CD4-positive, alpha-beta T cell treated with Interleukin-4 for 4 hours (primary cell): ENCODE measurements around the gene FCN2.
"Not testable (repeated sequence)": the region's sequence is repeated elsewhere in the genome, so short reads cannot be mapped to it uniquely, and the experiment has no call there.

Experiments
- DNase-seq: peaks from one replicate; pipeline ENCODE4 v3.0.0-alpha.2; 2020

Gene FCN2

DNA sequence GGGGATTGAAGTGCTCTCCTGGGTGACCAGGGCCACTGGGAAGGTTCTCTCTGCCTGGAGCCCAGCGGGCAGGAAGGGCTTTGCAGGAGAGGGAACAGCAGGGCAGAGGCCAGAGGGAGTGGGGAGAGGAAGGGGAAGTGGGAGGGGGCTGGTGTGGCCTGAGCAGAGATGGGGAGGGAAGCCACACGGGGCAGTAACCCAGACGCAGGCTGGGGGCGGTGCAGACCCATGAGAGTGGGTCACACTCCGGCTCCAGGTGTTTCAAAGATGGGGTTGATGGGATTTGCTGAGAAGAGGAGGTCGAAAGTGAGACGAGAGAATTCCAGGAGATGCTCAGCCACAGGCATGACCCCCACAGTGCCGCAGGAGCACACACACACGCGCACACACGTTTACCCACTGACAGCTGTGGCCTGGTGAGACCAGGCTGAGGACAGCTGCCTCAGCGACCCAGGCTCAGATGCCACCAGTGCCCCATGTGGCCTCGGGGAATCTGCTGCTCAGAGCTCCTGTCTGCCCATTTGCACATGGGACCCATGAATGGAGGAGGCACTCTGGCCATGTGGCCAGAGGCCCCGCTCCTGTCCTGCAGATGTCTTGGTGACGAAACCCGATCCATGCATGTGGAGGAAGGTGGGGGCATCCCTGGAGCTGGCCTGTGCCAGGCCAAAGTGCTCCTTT lies 32.7 kb upstream of the FCN2 start:
- no peak for DNase-seq

DNA sequence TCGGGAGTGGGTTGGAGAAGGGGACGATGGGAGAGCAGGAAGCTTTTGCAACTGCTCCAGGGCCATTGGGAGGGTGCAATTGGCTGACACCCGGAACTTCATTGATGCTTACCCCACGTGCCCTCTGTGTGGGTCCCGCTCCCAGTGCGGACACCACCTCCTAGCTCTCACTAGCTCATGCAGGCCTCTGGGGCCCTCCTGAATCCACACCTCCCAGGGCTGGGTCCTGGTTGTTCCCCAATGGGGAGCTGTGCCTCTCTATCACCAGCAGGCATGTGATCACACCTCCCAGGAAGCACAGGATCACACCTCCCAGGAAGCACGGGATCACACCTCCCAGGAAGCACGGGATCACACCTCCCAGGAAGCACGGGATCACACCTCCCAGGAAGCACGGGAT lies 32.1 kb upstream of the FCN2 start:
- DNase-seq = no peak

DNA sequence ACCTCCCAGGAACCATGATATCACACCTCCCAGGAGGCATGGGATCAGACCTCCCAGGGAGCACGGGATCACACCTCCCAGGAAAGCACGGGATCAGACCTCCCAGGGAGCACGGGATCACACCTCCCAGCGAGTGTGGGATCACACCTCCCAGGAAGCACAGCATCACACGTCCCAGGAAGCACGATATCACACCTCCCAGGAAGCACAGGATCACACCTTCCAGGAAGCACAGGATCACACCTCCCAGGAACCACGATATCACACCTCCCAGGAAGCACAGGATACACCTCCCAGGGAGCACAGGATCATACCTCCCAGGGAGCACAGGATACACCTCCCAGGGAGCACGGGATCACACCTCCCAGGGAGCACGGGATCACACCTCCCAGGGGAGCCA lies 30.0 kb upstream of the FCN2 start:
- no peak for DNase-seq

DNA sequence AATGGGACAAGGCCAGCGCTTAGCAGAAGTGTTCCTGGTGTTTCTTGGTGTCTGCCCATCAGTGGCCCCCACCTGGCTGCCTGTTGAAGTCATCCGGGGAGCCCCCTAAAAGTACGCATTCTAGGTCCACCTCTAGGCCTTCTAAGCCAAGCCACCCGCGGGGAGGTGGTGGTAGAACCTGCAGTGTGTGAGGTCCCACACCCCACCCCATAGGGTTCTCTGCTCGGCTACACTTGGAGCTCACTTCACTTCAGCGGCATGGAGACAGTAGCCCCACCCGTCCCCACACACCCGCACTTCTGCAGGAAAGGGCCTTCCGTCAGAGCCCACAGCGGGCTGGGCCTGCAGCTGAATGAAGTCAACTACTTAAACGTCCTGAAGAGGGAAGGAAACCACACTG lies 29.6 kb upstream of the FCN2 start:
- DNase-seq = no peak

DNA sequence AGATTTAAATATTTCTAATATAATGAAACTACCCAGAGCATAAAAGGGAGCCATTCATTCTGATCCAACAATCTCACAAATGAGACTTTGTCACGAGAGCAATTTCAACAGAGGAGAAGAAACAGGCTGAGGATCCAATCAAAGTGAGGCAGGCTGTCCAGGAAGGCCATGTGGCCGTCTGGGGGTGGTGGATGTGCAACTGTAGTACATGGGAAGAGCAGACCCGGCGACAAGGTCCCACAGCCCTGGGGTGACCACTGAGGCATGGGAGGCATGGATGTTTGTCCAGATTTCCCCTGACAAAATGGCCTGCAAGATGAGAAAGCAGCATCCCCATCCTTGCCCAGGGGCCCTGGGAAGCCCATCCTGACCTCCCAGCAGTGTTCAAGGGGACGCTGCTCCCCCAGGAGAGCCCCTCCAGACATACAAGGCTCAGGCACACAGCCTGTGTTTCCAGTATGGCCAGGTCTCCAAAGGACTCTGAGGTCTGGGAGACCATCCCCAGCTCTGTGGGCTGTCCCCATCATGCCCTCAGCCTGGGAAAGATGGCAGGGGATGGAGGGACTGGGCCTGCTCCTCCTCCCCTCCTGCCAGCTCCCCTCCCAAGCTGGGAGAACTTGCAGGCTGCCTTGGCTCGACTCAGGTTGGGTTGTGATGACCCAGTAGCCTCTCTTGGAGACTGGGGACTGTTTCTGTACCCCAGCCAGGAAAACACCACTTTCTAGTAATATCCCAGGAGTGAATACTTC lies 27.5 kb upstream of the FCN2 start:
- no peak for DNase-seq

DNA sequence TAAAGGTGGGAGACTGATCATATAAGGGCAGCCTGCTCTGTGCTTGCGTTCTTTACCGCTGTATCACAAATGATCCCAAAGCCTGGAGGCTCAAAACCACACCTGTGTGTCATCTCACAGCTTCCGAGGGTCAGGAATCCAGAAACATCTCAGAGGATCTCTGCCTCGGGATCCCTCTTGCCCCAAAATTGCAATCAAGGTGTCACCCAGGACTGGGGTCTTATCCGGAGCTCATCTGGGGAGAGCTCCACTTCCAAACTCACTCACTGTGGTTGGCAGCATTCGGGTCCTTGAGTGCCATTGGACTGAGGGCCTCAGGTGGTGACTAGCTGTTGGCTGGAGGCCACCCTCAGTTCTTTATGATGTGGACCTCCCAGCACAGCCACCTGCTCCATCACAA lies 26.7 kb upstream of the FCN2 start:
- DNase-seq = no peak

DNA sequence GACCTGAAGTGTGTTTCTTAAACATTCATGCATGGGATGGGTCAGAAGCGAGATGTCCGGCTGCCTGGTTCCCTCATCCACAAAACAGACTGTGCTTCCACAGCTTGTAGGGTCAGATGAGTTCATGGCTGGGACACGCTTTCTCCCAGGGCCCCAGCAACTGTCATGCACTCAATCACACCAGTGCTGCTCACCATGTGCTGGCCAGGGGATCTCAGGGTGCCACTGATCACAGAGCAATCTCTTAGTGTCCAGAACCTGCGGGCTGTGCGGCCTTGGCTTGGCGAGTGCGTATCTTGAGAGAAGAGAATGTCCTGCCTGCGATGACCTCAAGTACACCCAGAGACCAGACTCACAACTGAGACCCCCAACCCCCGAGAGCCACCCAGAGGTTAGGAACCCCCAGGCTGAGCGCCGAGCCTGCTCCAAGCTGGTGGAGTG lies 26.0 kb upstream of the FCN2 start:
- no peak for DNase-seq

DNA sequence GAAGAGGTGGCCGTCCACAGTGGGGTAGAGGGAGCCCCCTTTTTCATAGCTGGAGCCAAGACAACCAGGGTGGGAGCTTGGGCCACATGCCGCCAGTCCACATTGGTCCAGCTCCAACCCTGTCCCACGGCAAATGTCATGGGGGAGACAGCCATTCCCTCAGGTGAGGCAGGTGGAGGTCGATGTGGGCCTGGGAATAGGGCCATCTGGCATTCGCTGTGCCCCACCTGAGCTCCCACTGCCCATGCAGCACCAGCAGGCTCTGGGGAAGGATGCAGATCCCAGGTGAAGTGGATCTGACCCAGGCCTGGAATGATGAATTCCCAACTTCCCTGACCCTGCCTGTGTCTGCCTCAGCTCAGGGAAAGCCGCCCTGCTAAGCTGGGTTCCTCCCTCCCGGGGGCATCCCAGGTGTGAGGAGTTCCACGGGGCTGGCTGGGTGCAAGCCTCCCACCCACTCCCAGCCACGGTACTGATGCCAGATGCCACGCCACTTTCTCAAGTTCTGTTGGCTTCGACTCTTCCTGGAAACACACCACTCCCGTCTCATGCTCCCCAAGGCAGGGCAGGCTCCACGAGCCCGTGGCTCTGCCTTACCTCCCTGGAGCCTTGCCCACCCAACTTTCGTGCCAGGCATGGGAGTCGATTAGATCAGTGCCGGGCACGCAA lies 25.2 kb upstream of the FCN2 start:
- no peak for DNase-seq

DNA sequence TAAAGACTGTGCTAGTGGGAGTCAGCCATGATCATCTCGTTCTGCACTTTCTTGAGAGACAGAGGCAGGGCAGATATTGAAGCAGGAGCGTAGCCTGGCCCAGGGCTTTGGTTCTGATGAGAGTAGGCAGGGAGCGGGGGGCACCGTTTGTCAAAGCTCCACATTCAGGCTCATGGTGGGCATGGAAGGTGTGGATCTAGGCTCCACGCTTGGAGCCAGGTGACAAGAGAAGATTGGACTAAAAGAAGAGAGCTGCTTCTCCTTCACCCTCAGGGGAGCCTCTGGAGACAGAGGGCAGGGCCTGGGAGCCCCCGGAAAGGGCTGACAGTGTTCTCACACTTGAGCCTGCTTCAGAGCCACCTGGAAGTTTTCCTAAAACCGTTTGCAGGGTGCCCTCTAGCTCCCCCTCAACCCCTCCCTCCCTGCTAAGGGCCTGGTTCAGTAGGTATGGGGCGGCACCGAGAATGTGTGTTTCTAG lies 24.7 kb upstream of the FCN2 start:
- DNase-seq = no peak

DNA sequence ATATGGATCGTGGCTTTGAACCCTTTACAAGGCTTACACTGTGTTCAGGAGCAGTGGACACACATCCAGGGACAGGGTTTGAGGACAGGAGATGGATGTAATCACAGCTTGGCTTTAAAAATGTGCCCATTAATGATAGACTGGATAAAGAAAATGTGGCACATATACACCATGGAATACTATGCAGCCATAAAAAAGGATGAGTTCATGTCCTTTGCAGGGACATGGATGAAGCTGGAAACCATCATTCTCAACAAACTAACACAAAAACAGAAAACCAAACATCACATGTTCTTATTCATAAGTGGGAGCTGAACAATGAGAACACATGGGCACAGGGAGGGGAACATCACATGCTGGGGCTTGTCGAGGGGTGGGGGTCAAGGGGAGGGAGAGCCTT lies 23.2 kb upstream of the FCN2 start:
- DNase-seq = not testable (repeated sequence)

DNA sequence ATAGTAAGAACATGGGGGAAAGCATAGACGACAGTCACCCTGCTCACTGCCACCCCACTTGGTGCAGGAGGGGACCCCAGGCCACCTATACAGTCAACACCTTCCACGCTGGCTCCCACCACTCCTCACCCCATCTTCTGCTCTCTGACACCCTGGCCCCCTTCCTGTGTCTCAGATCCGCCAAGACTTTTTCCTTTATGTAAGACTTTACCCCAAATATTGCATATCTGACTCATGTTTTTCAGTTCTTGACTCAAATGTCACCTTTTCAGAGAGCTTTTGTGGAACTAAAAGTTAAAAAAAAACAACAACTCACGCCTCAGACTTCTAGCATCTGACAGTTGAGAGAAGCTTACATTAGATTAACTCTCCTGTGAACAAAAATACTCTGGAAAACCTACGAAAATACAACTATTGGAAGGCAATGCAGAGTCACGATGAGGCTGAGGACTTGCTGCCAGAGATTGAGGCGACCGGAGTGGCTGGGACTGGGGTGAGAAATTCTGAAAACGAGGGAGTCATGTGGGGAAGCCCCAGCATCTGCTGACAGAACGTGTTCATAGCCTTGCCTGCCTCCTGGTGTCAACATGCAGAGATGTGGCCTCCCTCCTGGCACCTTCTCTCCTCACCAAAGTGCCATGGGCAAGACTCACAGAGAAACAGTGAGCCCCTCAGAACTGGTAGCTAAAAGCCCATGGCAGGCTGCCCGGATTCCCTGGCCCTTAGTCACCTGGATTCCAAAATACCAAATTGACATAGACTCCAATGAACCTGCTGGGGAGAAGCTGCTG lies 22.4 kb upstream of the FCN2 start:
- no peak for DNase-seq

DNA sequence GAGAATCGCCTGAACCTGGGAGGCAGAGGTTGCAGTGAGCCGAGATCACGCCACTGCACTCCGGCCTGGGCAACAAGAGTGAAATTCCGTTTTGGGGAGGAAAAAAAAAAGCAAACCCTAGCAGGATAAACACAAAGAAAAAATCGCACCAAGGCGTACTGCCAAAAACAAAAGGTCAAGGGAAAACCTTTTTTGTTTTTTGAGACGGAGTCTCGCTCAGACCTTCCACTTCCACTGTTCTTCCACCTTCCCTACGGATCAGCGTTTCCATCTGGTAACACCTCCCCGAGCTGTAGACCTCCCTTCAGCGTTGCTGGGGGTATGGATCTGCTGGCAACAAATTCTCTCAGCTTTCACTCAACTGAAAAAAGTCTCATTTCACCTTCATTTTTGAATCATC lies 20.1 kb upstream of the FCN2 start:
- DNase-seq = no peak

DNA sequence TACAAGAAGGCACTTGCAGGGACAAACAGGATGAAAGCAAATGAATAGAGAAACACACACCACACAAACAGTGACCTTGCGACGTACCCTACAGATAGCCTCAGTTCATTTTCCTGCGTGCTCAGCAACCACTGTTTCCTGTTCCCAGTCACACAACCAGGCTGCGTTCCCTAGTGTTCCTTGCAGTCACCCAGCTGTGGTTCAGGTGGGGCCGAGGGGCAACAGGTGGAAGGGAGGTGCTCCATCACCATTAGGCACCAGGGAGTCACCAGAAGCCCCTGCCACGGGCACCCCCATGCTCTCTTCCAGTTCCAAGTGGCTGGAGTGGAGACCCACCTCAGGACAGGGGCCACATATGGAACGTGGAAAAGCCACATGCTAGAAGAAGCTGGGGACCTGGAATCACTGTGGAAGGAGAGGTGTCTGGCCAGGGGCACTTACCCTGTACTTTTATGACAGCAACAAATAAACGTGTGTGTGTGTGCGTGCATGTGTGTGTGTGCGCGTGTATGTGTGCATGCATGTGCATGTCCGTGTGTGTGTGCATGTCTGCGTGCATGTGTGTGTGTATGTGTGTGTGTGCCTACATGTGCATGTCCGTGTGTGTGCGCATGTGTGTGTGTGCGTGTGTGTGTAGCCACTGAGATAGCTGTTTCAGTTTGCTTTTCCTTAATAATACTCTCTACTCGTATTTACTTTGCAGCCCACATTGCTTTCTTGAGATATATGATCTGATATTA lies 18.8 kb upstream of the FCN2 start:
- no peak for DNase-seq

DNA sequence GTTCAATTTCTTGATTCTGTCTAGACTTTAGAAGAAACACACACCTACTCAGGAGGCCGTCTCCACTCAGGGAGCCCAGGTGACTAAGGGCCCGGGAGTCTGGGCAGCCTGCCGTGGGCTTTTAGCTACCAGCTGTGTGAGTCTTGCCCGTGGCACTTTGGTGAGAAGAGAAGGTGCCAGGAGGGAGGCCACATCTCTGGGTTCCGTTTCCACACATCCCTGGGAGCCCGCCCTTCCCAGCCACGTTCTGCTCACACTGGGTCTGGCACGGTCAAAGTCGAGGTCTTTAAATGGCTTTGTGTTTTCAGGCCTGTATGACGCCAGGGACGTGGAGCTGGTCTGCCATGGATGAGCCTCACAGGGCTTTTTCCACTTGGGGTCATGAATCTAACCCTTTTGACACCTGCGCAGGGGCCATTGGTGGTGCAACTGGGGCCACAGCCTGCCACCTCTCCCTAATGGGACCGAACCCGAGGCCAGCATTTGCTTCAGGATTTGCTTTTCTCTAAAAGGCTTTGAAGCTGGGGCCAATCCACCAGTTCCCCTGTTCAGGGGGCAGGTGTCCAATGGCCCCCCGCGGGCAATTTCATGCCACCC lies 17.2 kb upstream of the FCN2 start:
- no peak for DNase-seq

DNA sequence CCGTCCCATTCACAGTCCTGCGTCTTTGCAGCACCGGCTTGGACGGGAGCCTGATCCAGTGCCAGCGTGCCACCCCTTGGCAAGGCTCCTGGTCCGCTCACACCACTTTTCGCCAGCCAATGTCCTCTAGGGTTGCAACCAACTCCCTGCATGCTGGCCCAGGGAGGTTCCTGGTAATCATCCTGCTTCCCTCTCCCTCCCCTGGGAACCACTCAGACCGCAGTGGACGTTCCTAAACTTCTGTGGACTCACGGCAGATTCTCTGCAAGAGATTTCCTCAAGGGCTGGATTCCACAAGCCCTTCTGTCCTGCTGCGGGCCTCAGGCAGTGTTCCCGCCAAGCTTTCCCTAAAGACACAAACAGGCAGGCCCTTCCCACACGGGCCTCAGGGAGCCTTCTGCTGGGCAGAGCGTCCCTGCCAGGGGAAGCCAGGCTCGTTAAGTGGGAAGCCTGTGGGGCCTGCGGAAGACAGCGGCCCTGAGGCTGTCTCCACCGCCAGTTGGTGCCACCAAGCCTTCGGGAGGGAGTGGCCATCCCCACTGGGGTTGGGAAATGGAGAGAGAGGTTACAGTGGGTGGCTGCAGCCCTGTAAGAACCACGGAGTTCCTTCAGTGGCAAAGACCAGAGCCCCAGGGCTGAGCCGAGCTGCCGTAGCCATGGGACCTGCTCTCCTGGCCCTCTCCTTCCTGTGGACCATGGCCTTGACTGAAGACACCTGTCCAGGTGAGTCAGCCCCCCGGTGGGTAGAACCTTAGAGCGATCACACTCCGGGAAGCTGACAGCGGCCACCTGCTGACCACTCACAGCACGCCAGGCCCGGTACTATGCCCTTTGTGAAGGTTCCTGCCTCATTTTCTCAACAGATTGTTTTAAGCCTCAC lies 16.4 kb upstream of the FCN2 start:
- DNase-seq = no peak

DNA sequence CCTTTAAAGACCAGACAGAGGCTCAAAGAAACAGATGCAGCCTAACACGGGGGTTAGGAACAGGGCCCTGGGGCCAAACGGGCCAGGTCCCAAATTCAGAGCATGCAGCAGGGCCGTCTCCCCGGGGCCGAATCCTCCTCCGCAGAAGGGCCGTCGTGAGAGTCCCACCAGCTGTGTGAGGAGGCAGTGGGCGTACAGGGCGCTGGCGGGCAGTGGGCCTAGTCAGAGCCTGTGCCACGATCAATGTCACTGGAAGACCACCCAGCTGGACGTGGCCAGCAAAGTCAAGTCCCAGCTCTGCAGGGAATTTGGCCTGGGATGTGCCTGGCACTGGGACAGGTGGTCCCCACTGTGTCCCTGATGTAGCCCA lies 15.8 kb upstream of the FCN2 start:
- no peak for DNase-seq

DNA sequence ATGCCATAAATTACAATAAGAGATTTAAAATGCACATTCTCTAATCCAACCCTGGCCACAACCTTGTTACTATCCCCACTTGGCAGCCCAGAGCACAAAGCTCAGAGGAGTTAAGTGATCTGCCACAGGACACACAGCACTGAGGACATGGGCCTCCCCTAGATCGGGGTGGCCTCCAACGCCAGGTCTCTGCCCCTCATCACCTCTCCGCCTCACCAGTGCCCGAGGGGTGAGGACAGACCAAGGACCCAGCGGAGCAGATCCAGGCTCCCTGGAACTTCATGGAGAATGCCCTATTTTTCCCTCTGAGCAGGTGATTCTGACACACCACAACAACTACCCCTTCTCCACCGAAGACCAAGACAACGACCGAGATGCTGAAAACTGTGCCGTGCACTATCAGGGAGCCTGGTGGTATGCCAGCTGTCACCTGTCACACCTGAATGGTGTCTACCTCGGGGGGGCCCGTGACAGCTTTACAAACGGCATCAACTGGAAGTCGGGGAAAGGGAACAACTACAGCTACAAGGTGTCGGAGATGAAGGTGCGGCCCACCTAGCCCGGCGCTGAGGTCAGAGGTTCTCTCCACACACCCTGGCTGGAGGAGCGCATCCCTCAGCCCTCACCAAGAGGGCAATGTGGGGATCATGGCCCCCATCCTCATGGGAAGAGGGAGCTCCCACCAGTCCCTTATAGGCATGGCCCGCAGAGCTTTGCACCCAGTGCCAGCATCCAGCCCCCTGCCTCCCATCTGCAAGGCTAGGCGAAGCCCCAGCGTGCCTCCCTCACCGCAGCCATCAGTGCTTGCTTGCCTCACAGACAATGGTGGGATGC lies 12.5 kb upstream of the FCN2 start:
- DNase-seq = no peak

DNA sequence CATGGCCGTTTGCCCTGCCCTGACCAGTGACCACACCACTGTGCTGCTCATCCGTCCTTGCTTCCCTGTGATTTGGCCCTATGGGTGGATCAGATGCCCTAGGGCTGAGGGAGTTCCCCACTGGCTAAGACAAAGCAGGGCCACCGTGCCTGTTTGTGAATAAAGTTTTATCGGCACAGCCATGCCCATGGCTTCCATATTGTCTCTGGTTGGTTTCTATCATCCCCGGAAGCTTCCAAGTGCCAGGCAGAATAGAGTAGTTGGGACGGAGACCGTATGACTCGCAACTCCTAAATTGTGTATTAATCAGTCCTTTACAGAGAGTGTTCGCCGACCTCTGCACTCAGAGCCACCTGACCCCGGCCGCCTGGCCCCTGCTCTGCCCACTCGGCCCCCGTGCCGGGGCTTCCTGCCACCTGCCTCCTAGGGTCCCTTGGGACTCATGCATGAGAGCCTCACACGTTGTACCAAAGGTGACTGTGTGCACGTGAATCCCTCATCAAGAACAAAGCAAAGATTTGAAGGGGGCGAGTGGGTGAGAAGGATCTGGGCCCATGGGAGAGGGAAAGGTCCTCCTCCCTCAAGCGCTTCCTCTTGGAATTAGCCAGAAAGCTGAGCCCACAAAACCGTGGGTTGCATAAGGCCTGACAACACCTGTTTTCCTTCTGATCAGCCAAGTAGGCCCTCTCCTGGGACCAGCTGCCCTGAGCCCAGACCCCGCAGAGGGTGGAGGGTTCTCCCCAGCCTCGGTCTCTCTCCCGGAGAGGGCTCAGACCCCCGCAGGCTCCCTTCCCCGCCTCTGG lies 11.7 kb upstream of the FCN2 start:
- DNase-seq = no peak
